ENCODE measurements around the gene NAP1L5.

The NAP1L5 gene

GRCh38 chr4:88734403-88734949, 36.8 kb upstream of the NAP1L5 start:
- no peak for TF ChIP-seq CTCF (IDR thresholded peaks at IDR 0.05; ENCODE audit: low read depth, low read length)
- H3K4me3 ChIP-seq (ENCODE audit: low read depth, low read length): no peak overlapping the region
- in situ Hi-C loops (cut with HindIII; ENCODE audit: low sequenced_read_pairs): no loop called here
- DNase-seq (ENCODE audit: low read depth, low spot score): no peak

- in situ Hi-C loops (cut with HindIII; ENCODE audit: low sequenced_read_pairs): no loop called here
- H3K4me3 ChIP-seq (ENCODE audit: low read depth, low read length): no peak overlapping the region
- no peak for TF ChIP-seq CTCF (IDR thresholded peaks at IDR 0.05; ENCODE audit: low read depth, low read length)
- no peak for DNase-seq (ENCODE audit: low read depth, low spot score)
Observed at GRCh38 chr4:88732714-88733368, 35.2 kb upstream of the NAP1L5 start.

- DNase-seq (ENCODE audit: low read depth, low spot score): no peak
- in situ Hi-C loops (cut with HindIII; ENCODE audit: low sequenced_read_pairs): no loop called here
- H3K4me3 ChIP-seq (ENCODE audit: low read depth, low read length): no peak overlapping the region
- TF ChIP-seq CTCF (IDR thresholded peaks at IDR 0.05; ENCODE audit: low read depth, low read length): no peak
Observed at GRCh38 chr4:88731381-88731780, 33.8 kb upstream of the NAP1L5 start.

- H3K4me3 ChIP-seq (ENCODE audit: low read depth, low read length): no peak overlapping the region
- DNase-seq (ENCODE audit: low read depth, low spot score): no peak
- no peak for TF ChIP-seq CTCF (IDR thresholded peaks at IDR 0.05; ENCODE audit: low read depth, low read length)
- in situ Hi-C loops (cut with HindIII; ENCODE audit: low sequenced_read_pairs): no loop called here
Observed at GRCh38 chr4:88730811-88731210, 33.2 kb upstream of the NAP1L5 start.

- H3K4me3 ChIP-seq (ENCODE audit: low read depth, low read length): no peak overlapping the region
- DNase-seq (ENCODE audit: low read depth, low spot score): no peak
- no peak for TF ChIP-seq CTCF (IDR thresholded peaks at IDR 0.05; ENCODE audit: low read depth, low read length)
- in situ Hi-C loops (cut with HindIII; ENCODE audit: low sequenced_read_pairs): no loop called here
Observed at GRCh38 chr4:88729146-88729760, 31.6 kb upstream of the NAP1L5 start.

- DNase-seq (ENCODE audit: low read depth, low spot score): no peak
- H3K4me3 ChIP-seq (ENCODE audit: low read depth, low read length): no peak overlapping the region
- no peak for TF ChIP-seq CTCF (IDR thresholded peaks at IDR 0.05; ENCODE audit: low read depth, low read length)
- in situ Hi-C loops (cut with HindIII; ENCODE audit: low sequenced_read_pairs): no loop called here
Observed at GRCh38 chr4:88728146-88728545, 30.5 kb upstream of the NAP1L5 start.
